ENCODE data around the gene CDK18.
A peak's percentile ranks its signal among the peaks of the same experiment; 100 is the strongest.
"Not testable (repeated sequence)": the region's sequence is repeated elsewhere in the genome, so short reads cannot be mapped to it uniquely, and the experiment has no call there.

Gene CDK18

GRCh38 chr1:205477121-205477758 lies 27.2 kb upstream of the CDK18 start:
- no peaks in the 10 kb centered on the region for H3K9me2 ChIP-seq (replicated peaks; ENCODE audit: insufficient read depth, low read length)
- H3K4me3 ChIP-seq (ENCODE audit: low read length): no peak overlapping the region
- peaks cover 27% of the 10 kb centered on the region for H3K27me3 ChIP-seq (replicated peaks; ENCODE audit: insufficient read depth, low read length)
- H3K4me2 ChIP-seq (ENCODE audit: low read depth, low read length): no peak overlapping the region
- DNase-seq: no peak
- no peaks in the 10 kb centered on the region for H4K20me1 ChIP-seq (ENCODE audit: insufficient read depth, low read length)
- H3K36me3 ChIP-seq (replicated peaks; ENCODE audit: insufficient read depth, low read length): no peaks in the 10 kb centered on the region
- H3K9me3 ChIP-seq (replicated peaks; ENCODE audit: insufficient read depth, low read length): no peaks in the 10 kb centered on the region
- H3F3A ChIP-seq (ENCODE audit: insufficient read depth, low read length): peaks cover 5% of the 10 kb centered on the region; the same call in 1 of the 2 replicates
- no peaks in the 10 kb centered on the region for H3K79me2 ChIP-seq (ENCODE audit: low read length)
- no peak overlapping the region for H2AFZ ChIP-seq (ENCODE audit: low read length)
- TF ChIP-seq EZH2phosphoT487 (IDR thresholded peaks at IDR 0.05; ENCODE audit: low read length) (no peak), CTCF (IDR thresholded peaks at IDR 0.05; ENCODE audit: low read length) (no peak), EZH2 (optimal IDR thresholded peaks at IDR 0.05; ENCODE audit: low read depth, low read length) (no peak)
- H3K9ac ChIP-seq (ENCODE audit: low read length): no peak overlapping the region
- H3K4me1 ChIP-seq (ENCODE audit: low read length): peaks cover 16% of the 10 kb centered on the region
- H3K27ac ChIP-seq (ENCODE audit: low read length): no peak overlapping the region

GRCh38 chr1:205477759-205478247 lies 26.7 kb upstream of the CDK18 start:
- no peak overlapping the region for H3K4me2 ChIP-seq (ENCODE audit: low read depth, low read length)
- peaks cover 5% of the 10 kb centered on the region; the same call in 1 of the 2 replicates for H3F3A ChIP-seq (ENCODE audit: insufficient read depth, low read length)
- no peaks in the 10 kb centered on the region for H4K20me1 ChIP-seq (ENCODE audit: insufficient read depth, low read length)
- no peaks in the 10 kb centered on the region for H3K36me3 ChIP-seq (replicated peaks; ENCODE audit: insufficient read depth, low read length)
- no peaks in the 10 kb centered on the region for H3K79me2 ChIP-seq (ENCODE audit: low read length)
- no peak overlapping the region for H2AFZ ChIP-seq (ENCODE audit: low read length)
- DNase-seq: no peak
- no peak overlapping the region for H3K27ac ChIP-seq (ENCODE audit: low read length)
- H3K9ac ChIP-seq (ENCODE audit: low read length): no peak overlapping the region
- H3K9me3 ChIP-seq (replicated peaks; ENCODE audit: insufficient read depth, low read length): no peaks in the 10 kb centered on the region
- TF ChIP-seq EZH2 (optimal IDR thresholded peaks at IDR 0.05; ENCODE audit: low read depth, low read length) (no peak), EZH2phosphoT487 (IDR thresholded peaks at IDR 0.05; ENCODE audit: low read length) (no peak), CTCF (IDR thresholded peaks at IDR 0.05; ENCODE audit: low read length) (no peak)
- no peak overlapping the region for H3K4me3 ChIP-seq (ENCODE audit: low read length)
- peaks cover 25% of the 10 kb centered on the region for H3K27me3 ChIP-seq (replicated peaks; ENCODE audit: insufficient read depth, low read length)
- no peaks in the 10 kb centered on the region for H3K9me2 ChIP-seq (replicated peaks; ENCODE audit: insufficient read depth, low read length)
- peaks cover 16% of the 10 kb centered on the region for H3K4me1 ChIP-seq (ENCODE audit: low read length)

GRCh38 chr1:205478985-205479384 lies 25.5 kb upstream of the CDK18 start:
- Histone ChIP-seq H3K4me1 (ENCODE audit: low read length) (peaks cover 16% of the 10 kb centered on the region), H3K27me3 (replicated peaks; ENCODE audit: insufficient read depth, low read length) (peaks cover 31% of the 10 kb centered on the region)
- H4K20me1 ChIP-seq (ENCODE audit: insufficient read depth, low read length); H3K27ac ChIP-seq (ENCODE audit: low read length); H3K79me2 ChIP-seq (ENCODE audit: low read length); H3K4me2 ChIP-seq (ENCODE audit: low read depth, low read length); DNase-seq; H3K36me3 ChIP-seq (replicated peaks; ENCODE audit: insufficient read depth, low read length); H3K9me2 ChIP-seq (replicated peaks; ENCODE audit: insufficient read depth, low read length); H3K9me3 ChIP-seq (replicated peaks; ENCODE audit: insufficient read depth, low read length); H3K4me3 ChIP-seq (ENCODE audit: low read length); H3K9ac ChIP-seq (ENCODE audit: low read length); H2AFZ ChIP-seq (ENCODE audit: low read length); H3F3A ChIP-seq (ENCODE audit: insufficient read depth, low read length): not testable (repeated sequence)

DNA sequence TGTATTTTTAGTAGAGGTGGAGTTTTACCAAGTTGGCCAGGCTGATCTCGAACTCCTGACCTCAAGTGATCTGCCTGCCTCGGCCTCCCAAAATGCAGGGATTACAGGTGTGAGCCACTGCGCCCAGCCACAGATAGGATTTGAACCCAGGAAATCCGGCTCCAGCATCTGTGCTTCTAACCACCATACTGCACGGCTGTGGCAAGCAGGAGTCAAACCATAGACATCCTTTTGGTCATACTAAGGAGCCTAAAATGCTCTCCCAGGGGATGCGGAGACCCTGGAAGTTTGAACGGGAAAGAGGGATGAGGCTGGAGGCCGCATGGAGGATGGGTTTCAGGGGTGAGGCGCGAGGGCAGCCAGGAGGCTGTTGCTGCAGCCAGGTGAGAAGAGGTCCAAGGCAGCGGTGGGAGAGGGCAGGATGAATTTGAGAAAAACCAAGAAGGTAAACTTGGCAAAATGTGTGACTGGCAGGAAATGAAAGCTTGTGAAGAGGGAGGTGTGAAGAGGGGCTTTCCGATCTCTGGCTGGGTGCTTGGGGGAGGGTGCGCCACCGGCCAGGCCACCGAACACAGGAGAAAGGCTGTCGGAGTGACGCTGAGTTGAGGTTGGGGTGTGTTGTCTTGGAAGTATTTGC lies 24.0 kb upstream of the CDK18 start:
- Histone ChIP-seq H3K4me3 (ENCODE audit: low read length) (no peak overlapping the region), H2AFZ (ENCODE audit: low read length) (0 out of 2 replicates have a peak overlapping the region, but pooled peaks have one; percentile 24), H3K4me1 (ENCODE audit: low read length) (peaks cover 16% of the 10 kb centered on the region), H4K20me1 (ENCODE audit: insufficient read depth, low read length) (no peaks in the 10 kb centered on the region), H3K9me3 (replicated peaks; ENCODE audit: insufficient read depth, low read length) (no peaks in the 10 kb centered on the region), H3K36me3 (replicated peaks; ENCODE audit: insufficient read depth, low read length) (no peaks in the 10 kb centered on the region), H3F3A (ENCODE audit: insufficient read depth, low read length) (peaks cover 5% of the 10 kb centered on the region; the same call in 1 of the 2 replicates), H3K79me2 (ENCODE audit: low read length) (no peaks in the 10 kb centered on the region), H3K9me2 (replicated peaks; ENCODE audit: insufficient read depth, low read length) (no peaks in the 10 kb centered on the region), H3K4me2 (ENCODE audit: low read depth, low read length) (peak overlapping the region; percentile 56), H3K9ac (ENCODE audit: low read length) (no peak overlapping the region), H3K27ac (ENCODE audit: low read length) (no peak overlapping the region; the same call in 1 of the 2 replicates), H3K27me3 (replicated peaks; ENCODE audit: insufficient read depth, low read length) (peaks cover 29% of the 10 kb centered on the region)
- TF ChIP-seq EZH2phosphoT487 (IDR thresholded peaks at IDR 0.05; ENCODE audit: low read length): no peak
- no peak for TF ChIP-seq CTCF (IDR thresholded peaks at IDR 0.05; ENCODE audit: low read length)
- TF ChIP-seq EZH2 (optimal IDR thresholded peaks at IDR 0.05; ENCODE audit: low read depth, low read length): no peak
- DNase-seq: peak; percentile 52
